Neural progenitor cell (in vitro differentiated cells): Measurements from ENCODE around the gene TBCEL. TPM values are rescaled to one million over a fixed set of nuclear protein-coding genes. Genes with fewer than 3 reads are reported as not detected.

Source experiments
- DNase-seq: peaks from one replicate; pipeline ENCODE4 v3.0.0-alpha.2; 2016; ENCODE audit warnings: low spot score
- H2AFZ ChIP-seq: fragments of 200-600 bp; sonication (generic); replicated peaks from 2 replicates; pipeline ENCODE4 v1.6.1; 2016; ENCODE audit warnings: antibody characterized with exemption
- H3F3A ChIP-seq: fragments of 200-600 bp; sonication (generic); 2 replicates; pipeline ENCODE4 v1.6.1; 2016; ENCODE audit warnings: antibody characterized with exemption, low read depth
- H3K27ac ChIP-seq: fragments of 200-600 bp; sonication (generic); 2 replicates; pipeline ENCODE4 v1.5.1; 2016; ENCODE audit warnings: mild to moderate bottlenecking
- H3K27me3 ChIP-seq: fragments of 200-600 bp; sonication (generic); 2 replicates; pipeline ENCODE4 v1.6.1; 2016; ENCODE audit warnings: mild to moderate bottlenecking, moderate library complexity
- H3K36me3 ChIP-seq: fragments of 200-600 bp; sonication (generic); 2 replicates; pipeline ENCODE4 v1.5.1; 2016
- H3K4me1 ChIP-seq: fragments of 200-600 bp; sonication (generic); 2 replicates; pipeline ENCODE4 v1.6.1; 2016; ENCODE audit warnings: mixed run types
- H3K4me2 ChIP-seq: fragments of 200-600 bp; sonication (generic); 2 replicates; pipeline ENCODE4 v1.6.1; 2016
- H3K4me3 ChIP-seq: fragments of 200-600 bp; sonication (generic); 2 replicates; pipeline ENCODE4 v1.5.1; 2016
- H3K79me2 ChIP-seq: fragments of 200-600 bp; sonication (generic); 2 replicates; pipeline ENCODE4 v1.6.1; 2016; ENCODE audit warnings: low read depth
- H3K9ac ChIP-seq: fragments of 200-600 bp; sonication (generic); 2 replicates; pipeline ENCODE4 v1.6.1; 2016
- H3K9me3 ChIP-seq: fragments of 200-600 bp; sonication (generic); 2 replicates; pipeline ENCODE4 v1.5.1; 2016; ENCODE audit warnings: low read depth
- H4K20me1 ChIP-seq: fragments of 200-600 bp; sonication (generic); 2 replicates; pipeline ENCODE4 v1.6.1; 2016; ENCODE audit warnings: low read depth
- H3K27ac Mint-ChIP-seq: 3 replicates; pipeline ENCODE4 v1.8.0; 2021; ENCODE audit warnings: mixed read lengths
- H3K27me3 Mint-ChIP-seq: 2 replicates; pipeline ENCODE4 v1.8.0; 2022; ENCODE audit warnings: low read depth, mild to moderate bottlenecking, inconsistent platforms, moderate library complexity, mixed read lengths; ENCODE audit not compliant: insufficient read depth
- H3K36me3 Mint-ChIP-seq: 3 replicates; pipeline ENCODE4 v1.8.0; 2021; ENCODE audit warnings: mixed read lengths
- H3K4me1 Mint-ChIP-seq: 3 replicates; pipeline ENCODE4 v1.8.0; 2021; ENCODE audit warnings: mixed read lengths
- H3K4me3 Mint-ChIP-seq: 3 replicates; pipeline ENCODE4 v1.8.0; 2021; ENCODE audit warnings: mild to moderate bottlenecking, moderate library complexity, mixed read lengths
- H3K9me3 Mint-ChIP-seq: 3 replicates; pipeline ENCODE4 v1.8.0; 2020; ENCODE audit warnings: mixed read lengths
- EZH2 ChIP-seq: fragments of 200-600 bp; sonication (generic); IDR thresholded peaks from 2 replicates; pipeline ENCODE4 v1.6.1; 2017; ENCODE audit warnings: antibody characterized with exemption, mild to moderate bottlenecking, moderate library complexity
- EZH2phosphoT487 ChIP-seq: fragments of 200-600 bp; sonication (generic); IDR thresholded peaks from 2 replicates; pipeline ENCODE4 v1.6.1; 2017; ENCODE audit warnings: antibody characterized with exemption
- total RNA-seq: library from RNA; depleted of rRNA; stranded (reverse); fragments of >200 nt; gene quantifications from 2 replicates; pipeline ENCODE4 v1.2.3, GENCODE V29; 2015; ENCODE audit warnings: low replicate concordance
- TF ChIP-seq, protein P1 (sequence below): fragments of 200-600 bp; sonication (generic); IDR thresholded peaks from 2 replicates; pipeline ENCODE4 v1.5.1; 2017; ENCODE audit warnings: antibody characterized with exemption, mild to moderate bottlenecking

TBCEL gene
- total RNA-seq, 1 donor from 2014 or later = 22.3 TPM

DNA sequence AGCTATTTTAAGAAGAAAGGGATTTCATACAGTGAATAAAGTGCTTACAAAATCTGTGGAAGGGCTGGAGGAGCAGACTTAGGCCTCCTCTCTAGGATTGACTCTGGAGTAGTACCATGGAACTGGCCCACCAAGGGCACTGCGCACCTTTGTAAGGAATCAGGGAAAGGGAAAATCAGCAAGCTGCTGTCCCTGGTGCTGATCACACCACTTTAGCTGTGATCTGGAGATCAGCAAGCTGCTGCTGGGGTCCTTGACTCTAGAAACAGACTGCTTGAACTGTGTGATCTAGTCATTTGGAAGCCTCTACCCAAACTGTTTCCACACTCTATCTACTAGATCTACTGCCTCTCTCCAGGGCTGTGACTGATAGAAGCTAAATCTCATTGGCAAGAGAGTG, 58.8 kb downstream of the TBCEL start:
- Histone ChIP-seq H3K9ac (no peak overlapping the region), H3K4me2 (no peak overlapping the region), H3K27ac (no peak overlapping the region), H3K9me3 (no peaks in the 10 kb centered on the region), H3K4me1 (no peaks in the 10 kb centered on the region), H3K36me3 (no peaks in the 10 kb centered on the region), H3K4me3 (no peak overlapping the region), H3K79me2 (no peaks in the 10 kb centered on the region), H2AFZ (no peak overlapping the region), H3K27me3 (no peaks in the 10 kb centered on the region), H3F3A (no peaks in the 10 kb centered on the region), H4K20me1 (peaks cover 40% of the 10 kb centered on the region)
- DNase-seq = peak; percentile 73
- Mint-ChIP-seq H3K9me3 (no peaks in the 10 kb centered on the region), H3K27ac (no peak overlapping the region), H3K27me3 (no peaks in the 10 kb centered on the region), H3K4me3 (no peak overlapping the region), H3K36me3 (peaks cover 12% of the 10 kb centered on the region), H3K4me1 (peaks cover 6% of the 10 kb centered on the region)
- TF ChIP-seq, protein P1, sequence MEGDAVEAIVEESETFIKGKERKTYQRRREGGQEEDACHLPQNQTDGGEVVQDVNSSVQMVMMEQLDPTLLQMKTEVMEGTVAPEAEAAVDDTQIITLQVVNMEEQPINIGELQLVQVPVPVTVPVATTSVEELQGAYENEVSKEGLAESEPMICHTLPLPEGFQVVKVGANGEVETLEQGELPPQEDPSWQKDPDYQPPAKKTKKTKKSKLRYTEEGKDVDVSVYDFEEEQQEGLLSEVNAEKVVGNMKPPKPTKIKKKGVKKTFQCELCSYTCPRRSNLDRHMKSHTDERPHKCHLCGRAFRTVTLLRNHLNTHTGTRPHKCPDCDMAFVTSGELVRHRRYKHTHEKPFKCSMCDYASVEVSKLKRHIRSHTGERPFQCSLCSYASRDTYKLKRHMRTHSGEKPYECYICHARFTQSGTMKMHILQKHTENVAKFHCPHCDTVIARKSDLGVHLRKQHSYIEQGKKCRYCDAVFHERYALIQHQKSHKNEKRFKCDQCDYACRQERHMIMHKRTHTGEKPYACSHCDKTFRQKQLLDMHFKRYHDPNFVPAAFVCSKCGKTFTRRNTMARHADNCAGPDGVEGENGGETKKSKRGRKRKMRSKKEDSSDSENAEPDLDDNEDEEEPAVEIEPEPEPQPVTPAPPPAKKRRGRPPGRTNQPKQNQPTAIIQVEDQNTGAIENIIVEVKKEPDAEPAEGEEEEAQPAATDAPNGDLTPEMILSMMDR = no peak
- TF ChIP-seq EZH2 (no peak), EZH2phosphoT487 (no peak)

DNA sequence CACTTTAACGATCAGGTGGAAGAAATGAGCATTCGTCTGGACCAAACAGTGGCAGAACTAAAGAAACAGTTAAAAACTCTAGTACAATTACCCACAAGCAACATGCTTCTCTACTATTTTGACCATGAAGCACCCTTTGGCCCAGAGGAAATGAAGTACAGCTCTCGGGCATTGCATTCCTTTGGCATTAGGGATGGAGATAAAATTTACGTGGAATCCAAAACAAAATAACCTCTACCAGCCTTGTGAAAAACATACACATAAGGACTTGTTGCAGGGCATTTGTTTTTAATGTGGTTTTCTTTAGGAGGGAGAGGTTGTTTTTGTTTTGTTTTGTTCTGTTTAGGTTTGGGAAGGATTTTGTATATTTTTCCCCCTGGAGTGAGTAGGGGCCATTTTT, 63.0 kb downstream of the TBCEL start:
- Mint-ChIP-seq H3K4me1 (no peaks in the 10 kb centered on the region), H3K36me3 (peaks cover 12% of the 10 kb centered on the region), H3K27ac (no peak overlapping the region), H3K4me3 (no peak overlapping the region), H3K27me3 (no peaks in the 10 kb centered on the region), H3K9me3 (no peaks in the 10 kb centered on the region)
- no peak for DNase-seq
- no peaks in the 10 kb centered on the region for H3K9me3 ChIP-seq
- H3F3A ChIP-seq = no peaks in the 10 kb centered on the region
- no peaks in the 10 kb centered on the region for H3K36me3 ChIP-seq
- H3K4me2 ChIP-seq = no peak overlapping the region
- no peak overlapping the region for H3K27ac ChIP-seq
- H3K27me3 ChIP-seq = no peaks in the 10 kb centered on the region
- no peaks in the 10 kb centered on the region for H3K79me2 ChIP-seq
- H2AFZ ChIP-seq = no peak overlapping the region
- TF ChIP-seq EZH2 (no peak), EZH2phosphoT487 (no peak)
- TF ChIP-seq, protein P1 = no peak
- H4K20me1 ChIP-seq = peaks cover 31% of the 10 kb centered on the region
- H3K4me1 ChIP-seq = no peaks in the 10 kb centered on the region
- H3K9ac ChIP-seq = no peak overlapping the region
- no peak overlapping the region for H3K4me3 ChIP-seq

DNA sequence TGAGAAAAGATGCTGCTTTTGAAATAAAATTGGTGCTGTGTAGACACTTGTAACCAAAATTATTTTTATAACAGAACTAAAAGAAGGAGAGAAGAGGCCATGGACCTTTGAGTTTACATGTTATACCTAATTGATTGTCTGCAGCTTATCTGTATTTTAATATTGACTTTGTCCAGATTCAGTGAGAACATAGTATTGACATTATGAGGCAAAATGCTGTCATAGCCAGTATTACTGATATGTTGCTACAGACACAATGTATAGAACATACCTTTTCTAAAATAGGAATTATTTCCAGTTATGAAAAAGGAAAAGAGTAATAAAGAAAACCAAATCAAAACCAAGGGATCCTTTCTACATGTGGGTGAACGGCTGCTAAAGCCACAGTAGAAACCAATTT, 65.7 kb downstream of the TBCEL start:
- H3K27me3 Mint-ChIP-seq = no peaks in the 10 kb centered on the region
- Histone ChIP-seq H3K4me1 (no peaks in the 10 kb centered on the region), H2AFZ (no peak overlapping the region), H3K9ac (no peak overlapping the region), H3K4me3 (no peak overlapping the region), H3K79me2 (no peaks in the 10 kb centered on the region), H3F3A (no peaks in the 10 kb centered on the region), H3K36me3 (no peaks in the 10 kb centered on the region), H3K4me2 (no peak overlapping the region), H3K27ac (no peak overlapping the region), H3K9me3 (no peaks in the 10 kb centered on the region), H3K27me3 (no peaks in the 10 kb centered on the region), H4K20me1 (peaks cover 7% of the 10 kb centered on the region)
- no peaks in the 10 kb centered on the region for H3K9me3 Mint-ChIP-seq
- H3K36me3 Mint-ChIP-seq = peaks cover 12% of the 10 kb centered on the region
- TF ChIP-seq EZH2 = no peak
- TF ChIP-seq, protein P1 = no peak
- TF ChIP-seq EZH2phosphoT487 = no peak
- no peak overlapping the region for H3K4me3 Mint-ChIP-seq
- H3K27ac Mint-ChIP-seq = no peak overlapping the region
- no peaks in the 10 kb centered on the region for H3K4me1 Mint-ChIP-seq
- no peak for DNase-seq
